SU-DHL-6 (cell line): ENCODE results near the gene PDGFRA.

ENCODE experiments used
- H2AFZ ChIP-seq: fragments of 200-600 bp; sonication (generic); 2 replicates; pipeline ENCODE4 v1.6.1; 2014; ENCODE audit warnings: low read depth, mild to moderate bottlenecking, moderate library complexity, mixed read lengths, antibody characterized with exemption, low read length; ENCODE audit not compliant: severe bottlenecking
- H3F3A ChIP-seq: fragments of 200-600 bp; shearing (Covaris generic); 2 replicates; pipeline ENCODE4 v1.6.0; 2016; ENCODE audit warnings: antibody characterized with exemption, mild to moderate bottlenecking; ENCODE audit not compliant: insufficient read depth
- H3K27ac ChIP-seq: fragments of 200-600 bp; sonication (generic); 2 replicates; pipeline ENCODE4 v1.5.1; 2016; ENCODE audit warnings: low read depth, mild to moderate bottlenecking, low read length, moderate library complexity, mixed read lengths
- H3K27me3 ChIP-seq: fragments of 200-600 bp; sonication (generic), shearing (Covaris generic); 2 replicates; pipeline ENCODE4 v1.6.0; 2014; ENCODE audit warnings: mild to moderate bottlenecking, low read length
- H3K36me3 ChIP-seq: fragments of 200-600 bp; sonication (generic); 2 replicates; pipeline ENCODE4 v1.6.1; 2014; ENCODE audit warnings: mild to moderate bottlenecking, low read length, mixed read lengths
- H3K4me2 ChIP-seq: fragments of 300-600, 200-600 bp; shearing (Covaris generic), sonication (generic); 2 replicates; pipeline ENCODE4 v1.6.0; 2014; ENCODE audit warnings: low read length, low read depth, mild to moderate bottlenecking; ENCODE audit not compliant: poor library complexity, severe bottlenecking
- H3K4me3 ChIP-seq: fragments of 200-600 bp; sonication (generic); 2 replicates; pipeline ENCODE4 v1.5.1; 2014; ENCODE audit warnings: antibody characterized with exemption, low read length, mild to moderate bottlenecking, mixed read lengths; ENCODE audit not compliant: insufficient read depth, poor library complexity, severe bottlenecking
- H3K79me2 ChIP-seq: fragments of 200-600 bp; sonication (generic); 2 replicates; pipeline ENCODE4 v1.6.1; 2014; ENCODE audit warnings: mild to moderate bottlenecking, low read length, moderate library complexity; ENCODE audit not compliant: insufficient read depth
- H3K9ac ChIP-seq: fragments of 200-600 bp; sonication (generic); 2 replicates; pipeline ENCODE4 v1.7.0; 2014; ENCODE audit warnings: mild to moderate bottlenecking, low read length
- H3K9me2 ChIP-seq: fragments of 200-600 bp; sonication (generic); replicated peaks from 2 replicates; pipeline ENCODE4 v1.6.1; 2014; ENCODE audit warnings: low read length; ENCODE audit not compliant: insufficient read depth
- H3K9me3 ChIP-seq: fragments of 200-600 bp; sonication (generic); 2 replicates; pipeline ENCODE4 v1.6.1; 2014; ENCODE audit warnings: low read length, mixed read lengths; ENCODE audit not compliant: insufficient read depth
- H4K20me1 ChIP-seq: fragments of 200-600 bp; sonication (generic); 2 replicates; pipeline ENCODE4 v1.6.1; 2014; ENCODE audit warnings: low read depth, mild to moderate bottlenecking, antibody characterized with exemption, low read length, moderate library complexity, mixed read lengths
- CTCF ChIP-seq: fragments of 200-600 bp; sonication (generic); IDR thresholded peaks from one replicate; pipeline ENCODE4 v1.5.1; 2017; ENCODE audit warnings: antibody characterized with exemption, mild to moderate bottlenecking, low read length, moderate library complexity; ENCODE audit not compliant: insufficient read depth, poor library complexity, severe bottlenecking
- EZH2phosphoT487 ChIP-seq: fragments of 200-600 bp; sonication (generic), shearing (Covaris generic); conservative IDR thresholded peaks from 2 replicates; pipeline ENCODE4 v1.6.1; 2018; ENCODE audit warnings: mild to moderate bottlenecking, antibody characterized with exemption, low read length, moderate library complexity, mixed read lengths

Gene PDGFRA

DNA sequence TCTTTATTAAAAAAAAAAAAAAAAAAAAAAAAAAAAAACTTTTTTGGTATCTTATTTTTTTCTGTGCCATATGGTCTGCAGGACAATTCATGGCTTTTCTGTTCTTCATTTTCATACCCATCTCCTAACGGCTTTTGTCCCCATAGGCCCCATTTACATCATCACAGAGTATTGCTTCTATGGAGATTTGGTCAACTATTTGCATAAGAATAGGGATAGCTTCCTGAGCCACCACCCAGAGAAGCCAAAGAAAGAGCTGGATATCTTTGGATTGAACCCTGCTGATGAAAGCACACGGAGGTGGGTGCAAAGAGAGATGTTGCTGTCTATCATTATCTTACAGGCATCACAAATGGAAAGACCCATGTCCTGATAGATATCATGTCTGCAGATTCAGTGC is 49.1 kb downstream of the PDGFRA start:
- Histone ChIP-seq H3K9me3 (no peaks in the 10 kb centered on the region), H3K9ac (no peak overlapping the region), H3K36me3 (no peaks in the 10 kb centered on the region), H3K79me2 (no peaks in the 10 kb centered on the region), H4K20me1 (no peaks in the 10 kb centered on the region), H2AFZ (no peak overlapping the region), H3K27me3 (no peaks in the 10 kb centered on the region), H3F3A (no peaks in the 10 kb centered on the region), H3K4me3 (no peak overlapping the region), H3K4me2 (no peak overlapping the region), H3K9me2 (no peaks in the 10 kb centered on the region), H3K27ac (no peak overlapping the region)
- TF ChIP-seq EZH2phosphoT487 (no peak), CTCF (no peak)

GRCh38 chr4:54281054-54281766 is 52.1 kb downstream of the PDGFRA start:
- no peaks in the 10 kb centered on the region for H4K20me1 ChIP-seq
- no peak overlapping the region for H3K27ac ChIP-seq
- H2AFZ ChIP-seq, result no peak overlapping the region
- no peak overlapping the region for H3K9ac ChIP-seq
- H3K79me2 ChIP-seq, result no peaks in the 10 kb centered on the region
- no peaks in the 10 kb centered on the region for H3K9me3 ChIP-seq
- no peak overlapping the region for H3K4me2 ChIP-seq
- TF ChIP-seq EZH2phosphoT487 (no peak), CTCF (no peak)
- H3K27me3 ChIP-seq, result no peaks in the 10 kb centered on the region
- no peaks in the 10 kb centered on the region for H3K36me3 ChIP-seq
- no peaks in the 10 kb centered on the region for H3F3A ChIP-seq
- H3K4me3 ChIP-seq, result no peak overlapping the region
- no peaks in the 10 kb centered on the region for H3K9me2 ChIP-seq

- Histone ChIP-seq H3K9me3 (no peaks in the 10 kb centered on the region), H3K79me2 (no peaks in the 10 kb centered on the region), H3K27me3 (no peaks in the 10 kb centered on the region), H3K27ac (no peak overlapping the region), H3K36me3 (no peaks in the 10 kb centered on the region), H3K9me2 (no peaks in the 10 kb centered on the region), H3K4me3 (no peak overlapping the region), H3K9ac (no peak overlapping the region), H2AFZ (no peak overlapping the region), H3K4me2 (no peak overlapping the region), H3F3A (no peaks in the 10 kb centered on the region), H4K20me1 (no peaks in the 10 kb centered on the region)
- TF ChIP-seq CTCF (no peak), EZH2phosphoT487 (no peak)
Observed at GRCh38 chr4:54282837-54283236, 53.7 kb downstream of the PDGFRA start.
